ENCODE measurements around the gene SCN10A.
A peak's percentile ranks its signal among the peaks of the same experiment; 100 is the strongest.

SCN10A gene

DNA sequence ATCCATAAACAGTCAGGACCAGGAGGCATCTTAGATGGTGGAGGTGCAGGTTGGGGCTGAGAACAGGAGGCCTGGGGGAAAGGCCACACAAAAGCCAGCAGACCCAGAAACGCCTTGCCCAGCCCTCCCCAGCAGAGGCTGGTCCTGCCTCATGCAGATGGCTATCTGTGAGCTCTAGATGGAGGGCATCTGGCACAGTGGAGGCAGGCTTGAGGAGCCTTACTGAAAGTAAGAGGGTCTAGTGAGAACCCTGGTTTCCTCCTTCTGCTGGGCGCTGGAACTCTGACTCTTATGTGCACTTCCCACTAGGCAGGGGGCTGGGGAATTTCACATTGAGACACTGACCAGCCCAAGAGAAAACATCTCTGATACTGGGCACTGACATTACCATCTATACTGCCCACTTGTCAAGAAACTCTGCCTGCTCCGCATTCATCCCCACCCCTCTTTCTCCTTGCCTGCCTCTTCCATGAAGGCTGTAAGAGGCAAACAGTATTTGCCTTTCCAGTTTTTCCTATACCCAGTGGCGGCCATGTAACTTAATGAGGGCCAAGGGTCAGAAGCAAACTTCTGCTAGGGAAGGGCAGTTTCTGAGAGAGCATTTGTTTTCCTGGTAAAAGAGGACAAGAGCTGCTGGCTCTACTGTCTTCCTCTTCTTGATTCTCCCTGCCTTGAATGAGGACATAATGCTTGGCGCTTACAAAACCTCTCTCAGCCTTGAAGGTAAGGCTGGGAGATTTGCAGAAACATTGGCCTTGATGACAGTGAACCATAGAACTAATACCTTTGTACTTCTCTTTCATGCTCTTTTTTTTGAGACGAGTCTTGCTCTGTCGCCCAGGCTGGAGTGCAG, 162.1 kb downstream of the SCN10A start:
- TF ChIP-seq, protein P1, sequence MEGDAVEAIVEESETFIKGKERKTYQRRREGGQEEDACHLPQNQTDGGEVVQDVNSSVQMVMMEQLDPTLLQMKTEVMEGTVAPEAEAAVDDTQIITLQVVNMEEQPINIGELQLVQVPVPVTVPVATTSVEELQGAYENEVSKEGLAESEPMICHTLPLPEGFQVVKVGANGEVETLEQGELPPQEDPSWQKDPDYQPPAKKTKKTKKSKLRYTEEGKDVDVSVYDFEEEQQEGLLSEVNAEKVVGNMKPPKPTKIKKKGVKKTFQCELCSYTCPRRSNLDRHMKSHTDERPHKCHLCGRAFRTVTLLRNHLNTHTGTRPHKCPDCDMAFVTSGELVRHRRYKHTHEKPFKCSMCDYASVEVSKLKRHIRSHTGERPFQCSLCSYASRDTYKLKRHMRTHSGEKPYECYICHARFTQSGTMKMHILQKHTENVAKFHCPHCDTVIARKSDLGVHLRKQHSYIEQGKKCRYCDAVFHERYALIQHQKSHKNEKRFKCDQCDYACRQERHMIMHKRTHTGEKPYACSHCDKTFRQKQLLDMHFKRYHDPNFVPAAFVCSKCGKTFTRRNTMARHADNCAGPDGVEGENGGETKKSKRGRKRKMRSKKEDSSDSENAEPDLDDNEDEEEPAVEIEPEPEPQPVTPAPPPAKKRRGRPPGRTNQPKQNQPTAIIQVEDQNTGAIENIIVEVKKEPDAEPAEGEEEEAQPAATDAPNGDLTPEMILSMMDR (IDR thresholded peaks at IDR 0.05; ENCODE audit: control insufficient read depth, insufficient read depth, low read depth, low read length, missing control alignments) = no peak
- DNase-seq (ENCODE audit: low read depth) = no peak
- no peak overlapping the region for H3K4me3 ChIP-seq (ENCODE audit: control insufficient read depth, low read depth, low read length)

DNA sequence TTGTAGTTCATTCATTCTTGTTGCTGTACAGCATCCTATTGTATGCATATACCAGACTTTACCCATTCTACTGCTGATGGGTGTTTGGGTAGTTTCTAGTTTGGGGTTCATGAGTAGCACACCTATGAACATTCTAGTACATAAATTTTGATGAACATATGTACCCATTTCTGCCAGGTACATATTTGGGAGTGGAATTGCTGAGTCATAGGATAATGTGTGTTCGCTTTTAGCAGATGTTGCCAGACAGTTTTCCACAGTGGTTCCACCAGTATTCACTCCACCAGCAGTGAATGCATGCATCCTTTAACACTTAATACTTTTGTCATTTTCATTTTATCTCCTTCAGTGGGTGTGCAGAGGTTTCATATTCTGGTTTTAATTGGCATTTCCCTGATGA, 163.1 kb downstream of the SCN10A start:
- no peak for DNase-seq (ENCODE audit: low read depth)

DNA sequence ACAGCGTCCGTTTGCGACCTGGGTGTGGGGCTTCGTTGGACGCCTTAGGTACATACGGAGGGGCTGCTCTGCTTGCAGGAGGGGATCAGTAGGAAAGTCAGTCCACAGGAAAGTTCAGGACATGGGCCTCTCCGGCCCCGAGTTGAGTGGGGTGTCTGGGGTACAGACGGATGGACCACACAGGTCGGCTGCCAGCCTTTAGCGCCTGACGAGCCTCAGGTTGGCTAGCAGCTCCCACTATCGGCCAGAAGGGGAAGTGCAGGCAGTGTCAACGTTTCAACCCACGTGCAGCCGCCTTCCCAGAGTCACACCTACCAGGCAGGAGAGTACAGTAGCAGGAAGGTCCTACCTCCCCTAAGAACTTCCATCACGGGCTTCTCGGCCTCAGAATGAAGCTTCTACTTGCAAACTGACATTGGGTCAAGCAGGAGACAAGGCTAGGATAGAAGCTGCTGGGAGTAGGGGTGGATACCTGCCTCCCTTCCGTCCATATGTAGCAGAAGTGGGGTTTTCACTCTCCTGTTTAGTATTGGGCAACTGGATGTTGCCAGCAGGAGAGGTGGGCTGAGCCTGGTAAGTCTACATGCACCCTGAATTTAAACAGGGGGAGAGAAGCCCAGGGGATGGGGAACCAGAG, 164.7 kb downstream of the SCN10A start:
- no peak for DNase-seq (ENCODE audit: low read depth)
- no peak overlapping the region for H3K4me3 ChIP-seq (ENCODE audit: control insufficient read depth, low read depth, low read length)

More for the DNA sequence above, 163.1 kb downstream of the SCN10A start:
- no peak overlapping the region for H3K4me3 ChIP-seq (ENCODE audit: control insufficient read depth, low read depth, low read length)
- TF ChIP-seq, protein P1 (IDR thresholded peaks at IDR 0.05; ENCODE audit: control insufficient read depth, insufficient read depth, low read depth, low read length, missing control alignments) = no peak

DNA sequence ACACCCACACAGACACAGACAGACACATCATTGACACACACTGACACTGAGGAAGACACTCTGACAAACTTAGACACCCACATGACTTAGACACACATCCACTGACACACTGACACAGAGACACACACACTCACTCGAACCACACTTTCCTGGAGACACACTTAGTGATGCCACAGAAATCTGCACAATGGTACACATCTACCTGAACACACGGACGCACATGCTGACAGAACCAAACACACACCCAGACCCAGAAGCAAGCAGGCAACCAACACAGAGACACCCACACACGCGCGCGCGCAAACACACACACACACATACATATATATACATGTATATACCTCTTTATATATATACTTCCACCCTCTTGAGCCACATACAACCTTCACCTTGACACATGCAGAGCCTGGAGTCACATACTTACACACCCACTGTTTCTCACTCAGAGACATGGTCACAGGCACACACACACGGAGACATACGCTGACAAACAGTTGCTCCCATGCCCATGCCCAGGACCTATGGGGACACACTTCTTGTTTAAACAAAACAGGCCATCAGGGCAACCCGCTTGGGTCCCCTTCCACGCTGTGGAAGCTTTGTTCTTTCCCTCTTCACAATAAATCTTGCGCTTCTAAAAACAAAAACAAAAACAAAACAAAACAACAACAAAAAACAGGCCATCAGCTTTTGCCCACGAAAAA, 165.6 kb downstream of the SCN10A start:
- no peak overlapping the region for H3K4me3 ChIP-seq (ENCODE audit: control insufficient read depth, low read depth, low read length)
- no peak for DNase-seq (ENCODE audit: low read depth)
- TF ChIP-seq, protein P1 (IDR thresholded peaks at IDR 0.05; ENCODE audit: control insufficient read depth, insufficient read depth, low read depth, low read length, missing control alignments) = no peak

More for the DNA sequence above, 164.7 kb downstream of the SCN10A start:
- TF ChIP-seq, protein P1 (IDR thresholded peaks at IDR 0.05; ENCODE audit: control insufficient read depth, insufficient read depth, low read depth, low read length, missing control alignments) = peak; percentile 98

DNA sequence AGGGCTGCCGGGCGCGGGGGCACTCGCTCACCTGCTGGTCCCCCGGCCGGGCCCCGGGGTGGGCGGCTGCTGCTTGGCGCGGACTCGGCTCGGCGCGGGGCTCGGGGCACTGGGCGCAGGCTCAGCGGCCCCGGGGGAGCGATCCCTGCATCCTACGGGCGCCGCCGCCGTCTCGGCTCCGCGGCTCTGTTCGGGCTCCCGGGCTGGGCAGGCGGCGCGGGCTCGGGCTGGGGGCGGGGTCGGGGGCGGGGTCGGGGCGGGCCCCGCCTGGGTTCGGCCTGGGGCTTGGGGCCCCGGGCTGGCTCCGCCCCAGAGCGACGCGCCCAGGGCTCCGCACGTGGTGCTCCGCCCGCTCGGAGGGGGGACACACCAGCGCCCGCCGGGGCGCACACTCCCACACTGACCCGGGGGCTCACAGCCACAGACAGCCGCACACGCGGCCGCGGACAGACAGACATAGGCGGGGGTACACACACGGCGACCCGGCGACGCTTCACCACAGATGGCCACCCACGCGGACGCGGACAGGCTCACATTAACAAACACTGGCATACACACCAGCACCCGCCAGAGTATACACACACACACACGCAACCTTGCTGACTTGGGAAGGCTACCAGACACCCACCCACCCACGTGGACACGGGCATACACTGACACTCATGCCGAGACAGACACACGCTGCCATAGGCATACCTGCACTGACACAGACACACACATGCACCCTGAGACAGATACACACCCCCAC, 166.3 kb downstream of the SCN10A start, which contains the start of gene SCN5A:
Gene SCN5A, minus strand, starts transcription at position 188 of the 748 bp plus-strand sequence. CDS start 16,380 bp downstream, outside the sequence.
- no peak for DNase-seq (ENCODE audit: low read depth)
- TF ChIP-seq, protein P1 (IDR thresholded peaks at IDR 0.05; ENCODE audit: control insufficient read depth, insufficient read depth, low read depth, low read length, missing control alignments) = no peak
- peak within 1 kb of the TSS; percentile 38 for H3K4me3 ChIP-seq (ENCODE audit: control insufficient read depth, low read depth, low read length)

Measured in AG09309 (cell line).